NCI-H510A treated with DMSO at 0.1 percent for 48 hours (cell line): ENCODE results near the gene NXPE1.
"Not testable (repeated sequence)": the region's sequence is repeated elsewhere in the genome, so short reads cannot be mapped to it uniquely, and the experiment has no call there.

ENCODE experiments used
- DNase-seq: peaks from one replicate; lab custom pipeline; 2025; lab: John Stamatoyannopoulos, UW

Gene NXPE1

DNA sequence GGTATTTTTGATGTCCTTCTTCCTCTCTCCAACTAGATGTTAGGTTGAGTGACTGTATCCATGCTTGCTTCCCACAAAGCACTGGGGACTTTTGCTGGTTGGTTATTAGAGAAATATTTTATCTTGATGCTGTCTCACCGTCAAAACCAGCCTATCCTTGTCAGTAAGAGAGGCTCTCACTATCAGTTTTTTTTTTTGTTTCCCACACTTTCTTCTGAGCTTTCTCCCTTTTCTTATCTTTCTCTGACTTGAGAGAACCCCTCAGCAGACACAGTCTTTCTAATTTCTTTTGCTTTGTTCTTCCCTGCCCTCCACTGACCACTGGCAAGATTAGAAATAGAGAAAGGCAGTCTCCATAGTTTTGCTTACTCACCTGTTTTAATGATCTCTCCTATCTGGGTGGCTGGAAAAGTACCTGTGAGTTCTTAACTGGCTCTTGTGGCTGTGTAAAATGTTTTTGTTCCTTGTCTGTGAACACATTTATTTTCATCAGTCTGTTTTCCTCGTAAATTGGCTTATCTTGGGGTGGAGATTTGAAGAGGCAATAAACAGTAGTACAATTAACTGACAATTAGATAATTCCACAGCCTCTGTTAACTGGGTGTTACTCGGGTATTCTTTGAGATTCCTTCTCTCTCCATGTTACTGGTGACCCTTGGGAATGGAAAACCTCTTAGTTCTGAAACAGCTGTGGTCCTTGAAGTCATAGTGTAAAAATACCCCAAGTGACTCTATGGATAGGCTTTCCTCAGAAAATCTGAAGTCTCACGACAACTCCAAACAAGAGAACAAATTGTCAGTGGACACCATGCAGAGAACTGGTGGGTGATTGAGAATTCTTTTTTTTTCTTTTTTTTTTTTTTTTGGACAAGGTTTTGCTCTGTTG is at the start of gene NXPE1:
TSS of gene NXPE1 (minus strand) at position 457 of the 886 bp plus-strand sequence. CDS start 8,680 bp downstream, outside the sequence.
- DNase-seq: no peak

DNA sequence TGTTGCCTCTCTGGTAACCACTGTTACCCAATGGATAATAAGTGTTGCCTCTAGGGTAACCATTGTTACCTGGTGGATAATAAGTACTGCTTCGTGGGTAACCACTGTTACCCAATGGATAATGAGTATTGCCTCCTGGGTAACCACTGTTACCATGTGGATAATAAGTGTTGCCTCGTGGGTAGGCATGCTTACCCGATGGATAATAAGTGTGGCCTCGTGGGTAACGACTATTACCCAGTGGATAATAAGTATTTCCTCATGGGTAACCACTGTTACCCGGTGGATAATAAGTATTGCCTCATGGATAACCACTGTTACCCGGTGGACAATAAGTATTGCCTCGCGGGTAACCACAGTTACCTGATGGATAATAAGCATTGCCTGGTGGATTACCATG is 49.7 kb upstream of the NXPE1 start:
- no peak for DNase-seq

DNA sequence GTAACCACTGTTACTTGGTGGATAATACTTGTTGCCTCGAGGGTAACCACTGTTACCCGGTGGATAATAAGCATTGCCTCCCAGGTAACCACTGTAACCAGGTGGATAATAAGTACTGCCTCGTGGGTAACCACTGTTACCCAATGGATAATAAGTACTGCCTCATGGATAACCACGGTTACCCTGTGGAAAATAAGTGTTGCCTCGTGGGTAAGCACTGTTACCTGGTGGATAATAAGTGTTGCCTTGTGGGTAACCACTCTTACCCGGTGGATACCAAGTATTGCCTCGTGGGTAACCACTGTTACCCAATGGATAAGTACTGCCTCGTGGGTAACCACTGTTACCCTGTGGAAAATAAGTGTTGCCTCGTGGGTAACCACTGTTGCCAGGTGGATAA is 48.9 kb upstream of the NXPE1 start:
- DNase-seq: not testable (repeated sequence)

DNA sequence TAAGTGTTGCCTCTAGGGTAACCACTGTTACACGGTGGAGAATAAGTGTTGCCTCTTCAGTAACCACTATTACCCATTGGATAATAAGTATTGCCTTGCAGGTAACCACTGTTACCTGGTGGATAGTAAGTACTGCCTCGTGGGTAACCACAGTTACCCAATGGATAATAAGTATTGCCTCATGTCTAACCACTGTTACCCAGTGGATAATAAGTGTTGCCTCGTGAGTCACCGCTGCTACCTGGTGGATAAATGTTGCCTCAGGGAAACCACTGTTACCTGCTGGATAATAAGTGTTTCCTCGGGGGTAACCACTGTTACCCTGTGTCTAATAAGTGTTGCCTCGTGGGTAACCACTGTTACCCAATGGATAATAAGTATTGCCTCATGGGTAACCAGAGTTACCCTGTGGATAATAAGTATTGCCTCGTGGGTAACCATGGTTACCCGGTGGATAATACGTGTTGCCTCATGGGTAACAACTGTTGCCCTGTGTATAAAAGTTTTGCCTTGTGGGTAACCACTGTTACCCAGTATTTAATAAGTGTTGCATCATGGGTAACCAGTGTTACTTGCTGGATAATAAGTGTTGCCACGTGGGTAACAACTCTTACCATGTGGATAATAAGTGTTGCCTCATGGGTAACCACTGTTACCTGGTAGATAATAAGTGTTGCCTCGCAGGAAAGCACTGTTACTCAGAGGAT is 48.2 kb upstream of the NXPE1 start:
- no peak for DNase-seq

DNA sequence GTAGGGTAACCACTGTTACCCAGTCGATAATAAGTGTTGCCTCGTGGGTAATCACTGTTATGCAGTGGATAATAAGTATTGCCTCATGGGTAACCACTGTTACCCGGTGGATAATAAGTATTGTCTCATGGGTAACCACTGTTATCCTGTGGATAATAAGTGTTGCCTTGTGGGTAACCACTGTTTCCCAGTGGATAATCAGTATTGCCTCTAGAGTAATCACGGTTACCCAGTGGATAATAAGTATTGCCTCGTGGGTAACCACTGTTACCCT is 47.1 kb upstream of the NXPE1 start:
- not testable (repeated sequence) for DNase-seq

DNA sequence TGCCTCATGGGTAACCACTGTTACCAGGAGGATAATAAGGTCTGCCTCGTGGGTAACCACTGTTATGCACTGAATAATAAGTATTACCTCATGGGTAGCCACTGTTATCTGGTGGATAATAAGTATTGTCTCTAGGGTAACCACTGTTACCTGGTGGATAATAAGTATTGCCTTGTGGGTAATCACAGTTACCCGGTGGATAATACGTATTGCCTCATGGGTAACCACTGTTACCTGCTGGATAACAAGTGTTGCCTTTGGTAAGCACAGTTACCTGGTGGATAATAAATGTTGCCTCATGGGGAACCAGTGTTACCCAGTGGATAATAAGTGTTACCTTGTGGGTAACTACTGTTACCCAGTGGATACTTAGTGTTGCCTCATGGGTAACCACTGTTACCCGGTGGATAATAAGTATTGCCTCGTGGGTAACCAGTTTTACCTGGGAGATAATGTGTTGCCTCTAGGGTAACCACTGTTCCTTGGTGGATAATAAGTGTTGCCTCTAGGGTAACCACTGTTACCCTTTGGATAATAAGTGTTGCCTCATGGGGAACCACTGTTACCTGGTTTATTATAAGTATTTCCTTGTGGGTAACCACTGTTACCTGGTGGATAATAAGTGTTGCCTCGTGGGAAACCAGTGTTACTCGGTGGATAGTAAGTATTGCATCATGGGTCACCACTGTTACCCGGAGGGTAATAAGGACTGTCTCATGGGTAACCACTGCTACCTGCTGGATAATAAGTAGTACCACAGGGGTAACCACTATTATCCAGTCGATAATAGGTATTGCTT is 46.5 kb upstream of the NXPE1 start:
- DNase-seq: no peak

DNA sequence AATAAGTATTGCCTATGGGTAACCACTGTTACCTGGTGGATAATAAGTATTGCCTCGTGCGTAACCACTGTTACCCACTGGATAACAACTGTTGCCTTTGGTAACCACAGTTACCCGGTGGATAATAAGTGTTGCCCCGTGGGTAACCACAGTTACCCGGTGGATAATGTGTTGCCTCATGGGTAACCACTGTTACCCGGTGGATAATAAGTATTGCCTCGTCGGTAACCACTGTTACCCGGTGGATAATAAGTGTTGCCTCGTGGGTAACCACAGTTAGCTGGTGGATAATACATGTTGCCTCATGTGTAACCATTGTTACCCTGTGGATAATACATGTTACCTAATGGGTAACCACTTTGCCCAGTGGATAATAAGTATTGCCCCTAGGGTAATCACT is 45.7 kb upstream of the NXPE1 start:
- no peak for DNase-seq

DNA sequence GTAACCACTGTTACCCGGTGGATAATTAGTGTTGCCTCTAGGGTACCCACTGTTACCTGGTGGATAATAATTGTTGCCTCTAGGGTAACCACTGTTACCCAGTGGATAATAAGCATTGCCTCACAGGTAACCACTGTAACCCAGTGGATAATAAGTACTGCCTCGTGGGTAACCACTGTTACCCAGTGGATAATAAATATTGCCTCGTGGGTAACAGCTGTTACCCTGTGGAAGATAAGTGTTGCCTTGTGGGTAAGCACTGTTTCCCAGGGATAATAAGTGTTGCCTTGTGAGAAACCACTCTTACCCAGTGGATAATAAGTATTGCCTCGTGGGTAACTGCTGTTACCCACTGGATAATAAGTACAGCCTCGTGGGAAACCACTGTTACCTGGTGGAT is 45.2 kb upstream of the NXPE1 start:
- DNase-seq: no peak

DNA sequence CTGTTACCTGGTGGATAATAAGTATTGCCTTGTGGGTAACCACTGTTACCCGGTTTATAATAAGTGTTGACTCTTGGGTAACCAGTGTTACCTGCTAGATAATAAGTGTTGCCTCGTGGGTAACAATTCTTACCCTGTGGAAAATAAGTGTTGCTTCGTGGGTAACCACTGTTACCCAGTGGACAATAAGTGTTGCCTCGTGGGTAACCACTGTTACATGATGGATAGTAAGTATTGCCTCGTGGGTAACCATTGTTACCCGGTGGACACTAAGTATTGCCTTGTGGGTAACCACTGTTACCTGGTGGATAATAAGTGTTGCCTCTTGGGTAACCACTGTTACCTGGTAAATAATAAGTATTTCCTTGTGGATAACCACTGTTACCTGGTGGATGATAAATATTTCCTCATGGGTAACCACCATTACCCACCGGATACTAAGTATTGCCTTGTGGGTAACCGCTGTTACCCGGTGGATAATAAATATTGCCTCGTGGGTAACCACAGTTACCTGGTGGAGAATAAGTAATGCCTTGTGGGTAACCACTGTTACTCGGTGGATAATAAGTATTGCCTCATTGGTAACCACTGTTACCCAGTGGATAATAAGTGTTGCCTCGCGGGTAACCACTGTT is 44.6 kb upstream of the NXPE1 start:
- no peak for DNase-seq

DNA sequence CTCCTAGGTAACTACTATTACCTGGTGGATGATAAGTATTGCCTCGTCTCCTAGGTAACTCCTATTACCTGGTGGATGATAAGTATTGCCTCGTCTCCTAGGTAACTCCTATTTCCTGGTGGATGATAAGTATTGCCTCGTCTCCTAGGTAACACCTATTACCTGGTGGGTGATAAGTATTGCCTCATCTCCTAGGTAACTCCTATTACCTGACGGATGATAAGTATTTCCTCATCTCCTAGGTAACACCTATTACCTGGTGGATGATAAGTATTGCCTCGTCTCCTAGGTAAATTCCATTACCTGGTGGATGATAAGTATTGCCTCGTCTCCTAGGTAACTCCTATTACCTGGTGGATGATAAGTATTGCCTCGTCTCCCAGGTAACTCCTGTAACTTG is 43.5 kb upstream of the NXPE1 start:
- DNase-seq: not testable (repeated sequence)

DNA sequence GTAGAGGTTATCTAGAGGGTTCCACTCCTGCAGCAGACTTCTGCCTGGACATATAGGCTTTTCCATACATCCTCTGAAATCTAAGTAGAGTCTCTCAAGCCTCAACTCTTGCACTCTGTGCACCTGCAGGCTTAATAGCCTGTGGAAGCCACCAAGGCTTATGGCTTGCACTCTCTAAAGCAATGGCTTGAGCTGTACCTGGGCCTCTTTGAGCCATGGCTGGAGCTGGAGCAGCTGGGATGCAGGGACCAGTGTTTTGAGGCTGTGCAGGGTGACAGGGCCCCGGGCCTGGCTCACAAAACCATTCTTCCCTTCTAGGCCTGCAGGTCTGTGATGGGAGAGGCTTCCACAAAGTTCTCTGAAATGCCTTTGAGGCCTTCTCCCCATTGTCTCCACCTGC is 38.8 kb upstream of the NXPE1 start:
- DNase-seq: no peak

DNA sequence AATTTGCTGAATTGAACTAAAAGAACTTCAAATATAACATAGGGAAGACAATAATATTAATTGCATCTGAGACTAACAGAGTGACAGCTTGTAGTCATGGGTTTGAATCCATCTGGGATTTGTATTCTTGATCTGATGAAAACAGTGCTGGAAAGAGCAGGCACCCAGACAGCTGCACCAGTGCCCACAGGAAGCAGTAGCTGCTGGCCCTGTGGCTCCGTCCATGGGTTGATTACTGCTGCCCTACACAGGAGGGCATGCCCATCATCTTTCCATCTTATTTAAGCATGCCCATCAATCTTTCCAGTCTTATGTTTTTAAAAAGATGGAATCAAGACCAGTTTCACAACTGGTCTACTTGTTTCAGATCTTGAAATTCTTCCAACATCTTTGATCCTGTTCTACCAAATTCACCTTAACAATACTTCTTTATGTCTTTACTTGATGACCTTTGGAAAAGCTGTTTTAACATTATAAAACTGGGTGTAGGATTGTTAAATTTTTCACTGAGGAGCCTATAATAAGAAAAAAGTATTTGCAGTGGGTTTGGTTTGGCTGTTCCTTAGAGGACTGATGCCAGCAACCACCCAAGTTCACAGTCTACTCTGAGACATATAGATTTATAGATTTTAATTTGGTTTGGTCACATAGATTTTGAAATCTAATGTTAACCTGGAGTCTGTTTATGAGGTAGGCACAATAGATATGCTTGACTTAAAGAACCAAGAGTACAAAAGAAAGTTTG is 36.7 kb upstream of the NXPE1 start:
- no peak for DNase-seq

DNA sequence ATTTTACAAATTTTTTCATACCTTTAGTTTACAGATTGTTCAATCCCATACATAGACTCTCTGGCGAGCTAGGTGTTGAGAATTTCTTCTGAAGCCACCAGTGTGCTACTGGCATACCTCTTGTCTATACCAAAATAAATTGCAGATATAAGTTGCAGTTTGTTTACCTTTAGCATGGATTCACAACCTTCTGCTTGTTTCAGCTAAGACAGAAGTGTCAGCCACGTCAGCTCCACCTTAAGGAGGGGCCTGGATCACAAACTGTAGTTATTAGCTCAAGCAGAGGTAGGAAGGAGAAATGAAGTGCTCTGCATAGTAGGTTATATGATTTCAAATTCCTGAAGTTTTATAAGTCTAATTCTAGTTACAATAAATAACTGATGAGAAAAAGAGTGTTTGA is 35.9 kb upstream of the NXPE1 start, which contains the start of gene NXPE4:
TSS of gene NXPE4 (minus strand) at position 216 of the 400 bp plus-strand sequence. CDS start 1,027 bp downstream, outside the sequence.
- DNase-seq: no peak

DNA sequence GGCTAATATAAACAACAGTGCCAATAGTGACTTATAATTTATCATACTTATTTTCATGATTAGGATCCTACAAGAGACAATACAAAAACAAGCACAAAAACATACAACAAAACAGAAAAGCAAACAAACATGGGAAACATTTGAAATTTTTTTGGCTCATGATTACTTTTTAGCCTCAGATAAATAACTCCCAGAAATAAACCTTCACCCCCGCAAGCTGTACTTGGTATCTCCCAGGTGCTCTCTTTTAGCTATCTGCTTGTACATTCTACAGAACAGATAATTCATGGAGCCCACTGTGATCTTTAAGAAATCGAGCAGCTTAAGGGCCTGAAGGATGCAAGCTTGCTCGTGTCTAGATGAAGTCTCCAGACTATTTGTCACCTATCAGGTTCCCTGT is 35.0 kb upstream of the NXPE1 start:
- DNase-seq: no peak

DNA sequence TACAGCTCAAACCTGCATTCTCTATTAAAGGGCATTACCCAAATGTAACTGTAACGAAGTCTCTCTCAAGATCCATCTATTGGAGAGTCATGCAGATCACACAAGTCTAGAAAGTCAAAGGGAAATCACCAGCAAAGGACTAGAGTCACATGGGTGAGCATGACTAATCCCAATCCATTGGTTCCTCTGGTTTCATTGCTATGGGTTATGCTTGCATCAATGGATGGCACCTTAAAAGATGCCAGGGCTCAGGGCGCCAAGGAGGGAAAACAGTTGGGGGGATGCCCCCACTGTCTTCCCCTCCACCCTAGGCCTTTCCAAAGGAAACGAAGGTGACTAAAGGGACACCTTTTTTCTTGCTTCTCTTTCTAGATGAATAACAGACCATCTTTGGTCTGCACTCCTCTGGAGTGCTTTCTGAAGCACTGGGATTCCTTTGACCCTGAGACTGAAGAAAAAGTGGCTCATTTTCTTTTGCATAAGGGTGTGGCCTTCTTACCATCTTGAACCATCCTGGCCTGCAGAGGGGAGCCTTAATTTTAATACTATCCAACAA is 27.8 kb upstream of the NXPE1 start:
- DNase-seq: no peak

DNA sequence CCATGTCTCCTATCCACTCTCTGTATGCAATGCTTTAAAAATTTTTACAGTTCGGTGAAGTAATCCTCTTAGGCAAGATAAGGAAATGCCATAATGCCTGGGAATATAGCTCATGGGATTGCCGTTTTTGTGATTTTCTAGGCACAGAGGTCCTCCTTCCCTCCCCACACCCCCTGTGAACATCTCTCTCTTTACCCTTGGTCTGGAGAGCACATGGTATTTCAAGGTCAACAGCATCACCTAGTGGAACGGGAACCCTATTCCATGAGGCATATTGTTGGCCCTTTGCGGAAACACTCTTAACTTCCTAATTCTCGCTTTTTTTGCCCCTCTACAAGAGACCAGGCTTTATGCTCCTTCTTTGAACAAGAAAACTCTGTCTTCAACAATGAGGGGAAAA is 27.1 kb upstream of the NXPE1 start:
- DNase-seq: no peak

DNA sequence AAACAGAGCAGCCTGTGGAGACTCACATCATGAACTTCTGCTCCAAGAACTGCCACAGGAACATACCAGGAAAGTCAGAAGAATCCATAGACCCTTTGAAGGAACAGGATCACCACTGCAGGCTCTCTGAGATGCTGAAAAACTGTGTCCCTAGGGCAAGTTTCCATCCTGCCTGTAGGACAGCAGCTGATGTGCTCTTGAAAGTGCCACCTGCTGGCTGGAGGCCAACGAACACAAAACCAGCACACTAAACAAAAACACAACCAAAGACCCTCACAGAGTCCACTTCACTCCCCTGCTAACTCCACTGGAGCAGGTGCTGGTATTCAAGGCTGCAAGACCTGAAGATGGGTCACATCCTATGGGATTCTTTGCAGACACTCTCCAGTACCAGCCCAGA is 12.0 kb upstream of the NXPE1 start:
- no peak for DNase-seq

DNA sequence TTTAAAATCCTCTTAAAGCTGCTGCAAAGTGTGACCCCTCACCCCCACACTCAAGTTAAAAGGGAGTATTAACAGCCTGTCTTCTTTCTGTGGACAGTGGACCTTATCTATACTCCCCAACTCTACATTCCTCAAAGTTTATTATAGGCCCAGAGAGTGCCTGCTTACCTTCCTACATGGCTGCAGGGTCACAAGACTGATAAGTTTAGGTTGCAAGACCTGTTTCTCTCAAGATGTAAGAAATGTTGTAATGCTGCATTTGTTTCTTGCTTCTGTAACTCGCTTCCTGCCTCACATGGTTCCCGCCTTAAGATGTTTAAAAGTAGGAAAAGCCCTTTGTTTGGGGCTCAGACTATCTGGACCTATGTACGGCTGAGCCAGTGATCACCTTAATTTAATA is 10.1 kb upstream of the NXPE1 start:
- DNase-seq: no peak

DNA sequence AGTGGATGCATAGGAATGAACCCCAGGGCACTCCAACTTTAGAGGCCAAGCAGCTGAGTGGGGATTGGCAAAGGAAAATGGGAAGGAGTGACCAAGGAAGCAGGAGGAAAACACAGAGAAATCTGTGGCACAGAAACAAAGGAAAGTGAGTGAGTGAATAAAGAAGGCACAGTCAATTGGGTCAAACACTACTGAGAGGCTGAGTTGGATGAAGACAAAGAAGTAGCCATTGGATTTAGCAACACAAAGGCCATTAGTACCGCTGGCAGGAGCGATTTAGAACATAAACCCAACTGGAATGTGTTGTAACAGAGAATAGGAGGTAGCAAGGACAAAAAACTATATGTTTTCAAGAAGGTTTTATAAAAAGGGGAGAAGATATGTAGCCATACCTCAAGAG is 6.6 kb upstream of the NXPE1 start:
- DNase-seq: peak; percentile 26

DNA sequence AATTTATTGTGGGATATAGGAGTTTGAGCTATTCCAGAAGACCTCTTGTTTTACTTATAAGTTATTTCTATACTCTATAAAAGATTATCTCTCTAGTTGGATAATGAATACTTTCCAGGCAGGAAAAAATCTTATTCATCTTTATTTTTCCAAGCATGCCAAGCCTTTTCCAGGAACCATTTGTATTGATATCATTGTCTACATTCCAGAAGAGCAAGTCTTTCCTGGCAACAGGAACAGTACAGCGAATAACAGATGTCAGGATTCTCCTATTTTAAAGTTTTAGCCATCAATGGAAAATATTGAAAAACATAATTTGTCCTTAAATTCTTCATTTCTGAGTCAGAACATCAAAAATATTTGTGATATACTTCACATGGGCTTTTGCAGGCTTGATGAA is 5.2 kb upstream of the NXPE1 start:
- DNase-seq: no peak

DNA sequence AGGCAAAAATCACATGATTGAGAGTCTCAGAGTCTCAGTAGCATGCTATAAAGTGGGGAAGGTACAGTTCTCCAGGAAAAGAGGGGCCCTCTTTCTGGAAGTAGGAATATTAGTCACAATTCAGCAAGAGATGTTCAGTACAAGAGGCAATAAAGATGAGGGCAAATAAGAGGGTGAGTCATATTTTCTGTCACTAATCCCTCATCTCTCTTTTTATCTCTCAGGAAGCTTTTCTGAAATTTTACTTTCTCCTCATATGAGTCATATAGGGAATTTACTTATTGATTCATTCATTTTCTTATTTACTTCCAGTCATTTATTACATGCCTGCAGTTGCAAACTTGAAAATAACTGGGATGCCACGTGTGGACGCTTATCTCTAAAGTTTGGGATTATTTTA is 3.4 kb upstream of the NXPE1 start:
- no peak for DNase-seq
